Epithelial cell of proximal tubule (primary cell): ENCODE results near the gene TLCD5. TPM values are rescaled to one million over a fixed set of nuclear protein-coding genes. Genes with fewer than 3 reads are reported as not detected.
A peak's percentile ranks its signal among the peaks of the same experiment; 100 is the strongest.

Source experiments
- DNase-seq: peaks from one replicate; pipeline ENCODE4 v3.0.0-alpha.2; 2011; ENCODE audit warnings: low read depth
- H3K4me3 ChIP-seq: 2 replicates; pipeline ENCODE4 v1.5.1; 2011; ENCODE audit warnings: low read depth, mild to moderate bottlenecking, low read length
- total RNA-seq: library from RNA; depleted of rRNA; stranded (reverse); fragments of >200 nt; gene quantifications from 2 replicates; pipeline ENCODE4 v1.2.3, GENCODE V29; 2015
- TF ChIP-seq, protein P1 (sequence below): conservative IDR thresholded peaks from 2 replicates; pipeline ENCODE4 v1.5.1; 2012; ENCODE audit warnings: low read depth, mild to moderate bottlenecking, low read length

Gene TLCD5
- total RNA-seq, 1 donor from 2014 or later = 23.1 TPM

DNA sequence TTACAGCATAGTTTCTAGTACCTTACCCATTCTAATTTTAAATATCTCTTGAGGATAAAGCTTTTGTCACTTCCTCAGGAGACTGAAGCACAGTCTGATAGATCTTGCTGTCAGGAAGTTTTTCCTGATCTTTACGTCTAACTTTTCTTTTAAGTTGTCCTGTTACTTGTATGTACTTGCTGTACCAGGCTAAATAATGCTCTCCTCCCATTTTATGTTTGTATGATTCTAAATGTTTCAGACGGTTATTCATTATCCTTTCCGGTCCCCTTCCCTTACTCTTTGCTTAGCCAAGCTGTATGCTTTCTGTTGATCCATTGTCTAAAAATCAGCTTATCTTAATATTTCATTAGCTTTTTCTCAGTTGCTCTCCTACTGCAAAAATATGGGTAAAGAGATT, 17.1 kb downstream of the TLCD5 start:
- no peak for DNase-seq
- H3K4me3 ChIP-seq = peak overlapping the region; percentile 2
- TF ChIP-seq, protein P1, sequence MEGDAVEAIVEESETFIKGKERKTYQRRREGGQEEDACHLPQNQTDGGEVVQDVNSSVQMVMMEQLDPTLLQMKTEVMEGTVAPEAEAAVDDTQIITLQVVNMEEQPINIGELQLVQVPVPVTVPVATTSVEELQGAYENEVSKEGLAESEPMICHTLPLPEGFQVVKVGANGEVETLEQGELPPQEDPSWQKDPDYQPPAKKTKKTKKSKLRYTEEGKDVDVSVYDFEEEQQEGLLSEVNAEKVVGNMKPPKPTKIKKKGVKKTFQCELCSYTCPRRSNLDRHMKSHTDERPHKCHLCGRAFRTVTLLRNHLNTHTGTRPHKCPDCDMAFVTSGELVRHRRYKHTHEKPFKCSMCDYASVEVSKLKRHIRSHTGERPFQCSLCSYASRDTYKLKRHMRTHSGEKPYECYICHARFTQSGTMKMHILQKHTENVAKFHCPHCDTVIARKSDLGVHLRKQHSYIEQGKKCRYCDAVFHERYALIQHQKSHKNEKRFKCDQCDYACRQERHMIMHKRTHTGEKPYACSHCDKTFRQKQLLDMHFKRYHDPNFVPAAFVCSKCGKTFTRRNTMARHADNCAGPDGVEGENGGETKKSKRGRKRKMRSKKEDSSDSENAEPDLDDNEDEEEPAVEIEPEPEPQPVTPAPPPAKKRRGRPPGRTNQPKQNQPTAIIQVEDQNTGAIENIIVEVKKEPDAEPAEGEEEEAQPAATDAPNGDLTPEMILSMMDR = no peak

DNA sequence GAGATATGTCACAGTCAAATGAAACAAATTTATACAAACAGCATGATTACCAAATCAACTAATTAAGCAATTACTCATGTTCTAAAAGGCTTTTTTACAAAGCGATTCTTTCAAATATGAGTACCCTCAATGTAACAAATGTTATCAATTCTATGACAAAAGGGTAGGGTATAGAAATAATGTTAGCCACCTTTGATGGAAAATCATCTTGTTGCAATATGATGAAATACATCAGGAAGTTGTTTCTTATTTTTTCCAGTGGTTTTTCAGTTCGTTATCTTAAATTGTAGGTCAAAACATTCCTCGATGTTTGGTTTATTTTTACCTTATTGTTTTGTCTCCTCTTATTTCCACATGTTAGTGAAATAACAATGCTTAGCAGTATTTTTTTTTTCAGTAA, 17.6 kb downstream of the TLCD5 start:
- TF ChIP-seq, protein P1 = no peak
- DNase-seq = no peak
- H3K4me3 ChIP-seq = no peak overlapping the region

DNA sequence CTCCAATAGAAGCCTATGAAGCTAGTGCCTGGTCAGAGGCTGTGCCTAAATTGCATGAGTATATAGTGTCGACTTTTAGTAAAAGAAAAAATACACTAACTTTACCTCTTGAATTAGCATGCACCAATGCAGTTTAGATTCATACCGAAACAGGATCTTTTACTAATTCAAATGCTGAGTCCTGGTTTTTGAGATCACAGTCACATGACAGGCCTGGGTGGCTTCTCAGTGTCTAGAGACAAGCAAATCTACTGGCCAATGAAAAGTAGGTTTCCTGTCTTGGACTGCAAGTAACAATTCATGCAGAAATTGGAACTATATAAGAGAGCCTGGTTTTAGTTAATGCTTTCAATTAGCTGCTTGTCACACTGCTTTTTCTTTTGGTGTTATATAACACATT, 18.3 kb downstream of the TLCD5 start:
- no peak for DNase-seq
- TF ChIP-seq, protein P1 = no peak

GRCh38 chr11:120344302-120345004, 19.4 kb downstream of the TLCD5 start:
- DNase-seq = no peak

More for the DNA sequence above, 18.3 kb downstream of the TLCD5 start:
- no peak overlapping the region for H3K4me3 ChIP-seq

GRCh38 chr11:120346233-120346632, 21.1 kb downstream of the TLCD5 start:
- TF ChIP-seq, protein P1 = no peak
- H3K4me3 ChIP-seq = no peak overlapping the region
- no peak for DNase-seq

More at GRCh38 chr11:120344302-120345004, 19.4 kb downstream of the TLCD5 start:
- no peak overlapping the region for H3K4me3 ChIP-seq
- TF ChIP-seq, protein P1 = no peak

- TF ChIP-seq, protein P1 = no peak
- no peak for DNase-seq
- H3K4me3 ChIP-seq = no peak overlapping the region
These were observed 25.5 kb downstream of the TLCD5 start for GRCh38 chr11:120350637-120351036.

DNA sequence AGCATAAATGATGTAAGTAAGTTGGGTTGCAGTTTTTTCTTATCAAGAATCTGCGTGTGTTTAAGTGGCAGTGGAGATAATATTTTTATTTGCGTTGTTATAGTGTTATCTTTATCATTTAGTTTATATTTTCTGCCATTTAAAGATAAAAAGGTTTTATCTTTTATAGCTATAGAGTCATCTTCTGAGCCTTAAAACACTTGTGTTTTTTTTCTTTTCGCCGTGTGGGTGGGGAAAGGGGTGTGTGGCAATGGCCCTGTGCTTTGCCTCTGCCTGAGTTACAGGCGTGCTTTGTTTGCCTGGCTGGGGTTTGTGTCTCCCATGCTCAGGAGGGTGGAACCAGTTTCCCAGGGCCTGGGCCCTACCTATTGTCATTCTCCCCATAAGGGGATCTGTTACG, 27.3 kb downstream of the TLCD5 start:
- H3K4me3 ChIP-seq = no peak overlapping the region
- no peak for DNase-seq
- TF ChIP-seq, protein P1 = no peak
